GM23338 (cell line): ENCODE data around the gene RFX3. TPM values are rescaled to one million over a fixed set of nuclear protein-coding genes. Genes with fewer than 3 reads are reported as not detected.

Experiments
- ATAC-seq: fragments of 200-7000 bp; cut with Tn5 transposase; 3 replicates; pipeline ENCODE4 v1.9.1; 2020
- DNase-seq: peaks from one replicate; pipeline ENCODE4 v3.0.0-alpha.2; 2015; ENCODE audit warnings: low spot score
- H2AFZ ChIP-seq: fragments of 200-600 bp; sonication (generic); 2 replicates; pipeline ENCODE4 v1.8.0; 2016; ENCODE audit warnings: antibody characterized with exemption, mild to moderate bottlenecking, moderate library complexity
- H3F3A ChIP-seq: fragments of 200-600 bp; sonication (generic); replicated peaks from 2 replicates; pipeline ENCODE4 v1.8.0; 2017; ENCODE audit warnings: antibody characterized with exemption, mixed run types, low read depth
- H3K27ac ChIP-seq: fragments of 200-600 bp; sonication (generic); 2 replicates; pipeline ENCODE4 v1.6.1; 2016; ENCODE audit warnings: low read depth
- H3K27me3 ChIP-seq: fragments of 200-600 bp; sonication (generic); 2 replicates; pipeline ENCODE4 v1.8.0; 2016; ENCODE audit warnings: mild to moderate bottlenecking, mixed run types, moderate library complexity; ENCODE audit not compliant: insufficient read depth
- H3K36me3 ChIP-seq: fragments of 200-600 bp; sonication (generic); 2 replicates; pipeline ENCODE4 v1.8.0; 2016; ENCODE audit warnings: mild to moderate bottlenecking; ENCODE audit not compliant: insufficient read depth
- H3K4me1 ChIP-seq: fragments of 200-600 bp; sonication (generic); 2 replicates; pipeline ENCODE4 v1.8.0; 2016; ENCODE audit warnings: mild to moderate bottlenecking, moderate library complexity; ENCODE audit not compliant: insufficient read depth
- H3K4me2 ChIP-seq: fragments of 200-600 bp; sonication (generic); 2 replicates; pipeline ENCODE4 v1.7.1; 2017; ENCODE audit warnings: mixed run types
- H3K4me3 ChIP-seq: fragments of 200-600 bp; sonication (generic); 2 replicates; pipeline ENCODE4 v1.6.1; 2016; ENCODE audit warnings: mixed run types
- H3K79me2 ChIP-seq: fragments of 200-600 bp; sonication (generic); replicated peaks from 2 replicates; pipeline ENCODE4 v1.8.0; 2017; ENCODE audit warnings: mild to moderate bottlenecking; ENCODE audit not compliant: insufficient read depth
- H3K9me2 ChIP-seq: fragments of 200-600 bp; sonication (generic); 2 replicates; pipeline ENCODE4 v1.8.0; 2017; ENCODE audit not compliant: insufficient read depth
- H4K20me1 ChIP-seq: fragments of 200-600 bp; sonication (generic); replicated peaks from 2 replicates; pipeline ENCODE4 v1.8.0; 2017; ENCODE audit warnings: mild to moderate bottlenecking; ENCODE audit not compliant: insufficient read depth
- H3K27ac Mint-ChIP-seq: 2 replicates; pipeline ENCODE4 v1.8.0; 2020; ENCODE audit warnings: inconsistent platforms, mild to moderate bottlenecking, moderate library complexity, mixed read lengths
- H3K27me3 Mint-ChIP-seq: 3 replicates; pipeline ENCODE4 v1.8.0; 2022; ENCODE audit warnings: low read depth, mild to moderate bottlenecking, moderate library complexity, mixed read lengths, inconsistent platforms; ENCODE audit not compliant: insufficient read depth, poor library complexity
- H3K36me3 Mint-ChIP-seq: 3 replicates; pipeline ENCODE4 v1.8.0; 2021; ENCODE audit warnings: low read depth, mild to moderate bottlenecking, inconsistent platforms, moderate library complexity, mixed read lengths
- H3K4me1 Mint-ChIP-seq: 3 replicates; pipeline ENCODE4 v1.8.0; 2020; ENCODE audit warnings: mild to moderate bottlenecking, inconsistent platforms, mixed read lengths
- H3K4me3 Mint-ChIP-seq: 3 replicates; pipeline ENCODE4 v1.8.0; 2021; ENCODE audit warnings: moderate library complexity, mild to moderate bottlenecking, inconsistent platforms, mixed read lengths
- H3K9me3 Mint-ChIP-seq: 3 replicates; pipeline ENCODE4 v1.8.0; 2020; ENCODE audit warnings: moderate library complexity, mild to moderate bottlenecking, inconsistent platforms, mixed read lengths
- CREB1 ChIP-seq: fragments of 250-450 bp; sonication (Bioruptor Pico); IDR thresholded peaks from 2 replicates; pipeline ENCODE4 v1.5.0; 2020; ENCODE audit warnings: low read depth, mild to moderate bottlenecking, moderate library complexity
- CTCF ChIP-seq, 2 experiments: fragments of 200-600 bp in 1 of 2; sonication (generic) in 1 of 2; conservative IDR thresholded peaks; 2 replicates each; pipeline versions ENCODE4 v1.5.1 to v1.6.1; 2016 to 2017; ENCODE audit warnings: antibody characterized with exemption in 2 of 2, low read depth in 2 of 2, mild to moderate bottlenecking in 2 of 2, moderate library complexity in 1 of 2
- ETS1 ChIP-seq: IDR thresholded peaks from 2 replicates; pipeline ENCODE4 v1.6.1; 2016; ENCODE audit warnings: antibody characterized with exemption
- EZH2 ChIP-seq: fragments of 200-600 bp; sonication (generic); IDR thresholded peaks from one replicate; pipeline ENCODE4 v1.8.0; 2017; ENCODE audit warnings: antibody characterized with exemption, mild to moderate bottlenecking, low read depth; ENCODE audit not compliant: unreplicated experiment
- EZH2phosphoT487 ChIP-seq: fragments of 200-600 bp; sonication (generic); IDR thresholded peaks from one replicate; pipeline ENCODE4 v1.8.1; 2018; ENCODE audit warnings: antibody characterized with exemption; ENCODE audit not compliant: unreplicated experiment
- JUNB ChIP-seq: IDR thresholded peaks from one replicate; pipeline ENCODE4 v1.6.1; 2016; ENCODE audit warnings: antibody characterized with exemption; ENCODE audit not compliant: unreplicated experiment
- NANOG ChIP-seq: IDR thresholded peaks from 2 replicates; pipeline ENCODE4 v1.6.1; 2016; ENCODE audit warnings: antibody characterized with exemption, borderline replicate concordance
- POLR2AphosphoS5 ChIP-seq: IDR thresholded peaks from 2 replicates; pipeline ENCODE4 v1.6.1; 2016; ENCODE audit warnings: antibody characterized with exemption, low read depth
- REST ChIP-seq: IDR thresholded peaks from one replicate; pipeline ENCODE4 v1.6.1; 2018; ENCODE audit warnings: antibody characterized with exemption; ENCODE audit not compliant: unreplicated experiment
- STAT1 ChIP-seq: IDR thresholded peaks from one replicate; pipeline ENCODE4 v1.6.1; 2016; ENCODE audit warnings: antibody characterized with exemption; ENCODE audit not compliant: unreplicated experiment
- ZNF114 ChIP-seq: fragments of 250-450 bp; sonication (Bioruptor Pico); IDR thresholded peaks from 2 replicates; pipeline ENCODE4 v1.5.0; 2020; ENCODE audit warnings: mild to moderate bottlenecking, moderate library complexity
- ZNF331 ChIP-seq: fragments of 250-450 bp; sonication (Bioruptor Pico); IDR thresholded peaks from 2 replicates; pipeline ENCODE4 v1.5.0; 2020; ENCODE audit warnings: low read depth, mild to moderate bottlenecking, moderate library complexity
- ZNF462 ChIP-seq: fragments of 250-450 bp; sonication (Bioruptor Pico); IDR thresholded peaks from 2 replicates; pipeline ENCODE4 v1.5.0; 2020; ENCODE audit warnings: mild to moderate bottlenecking, moderate library complexity
- polyA plus RNA-seq: library from polyadenylated mRNA; unstranded; fragments of >200 nt; fragmentation: Nextera tagmentation; extraction: Ambion mirVana; gene quantifications from 2 replicates; pipeline ENCODE4 v1.2.1, GENCODE V29; 2016
- total RNA-seq: library from RNA; depleted of rRNA; stranded (reverse); fragments of >200 nt; shearing (Covaris generic); gene quantifications from 2 replicates; pipeline ENCODE4 v1.2.3, GENCODE V29; 2014

The RFX3 gene
- total and polyA plus RNA-seq, 2 experiments from 2014 or later: 9.8 to 22.1 TPM

- no peaks in the 10 kb centered on the region for H3F3A ChIP-seq
- H3K4me1 ChIP-seq: peaks cover 28% of the 10 kb centered on the region
- DNase-seq: peak; percentile 37
- H3K9me2 ChIP-seq: no peaks in the 10 kb centered on the region
- Mint-ChIP-seq H3K4me3 (no peak overlapping the region), H3K27me3 (no peaks in the 10 kb centered on the region), H3K36me3 (no peaks in the 10 kb centered on the region), H3K4me1 (peaks cover 28% of the 10 kb centered on the region), H3K27ac (peak overlapping the region; percentile 82; the same call in 1 of the 2 replicates), H3K9me3 (no peaks in the 10 kb centered on the region)
- peak overlapping the region; percentile 24 for H3K27ac ChIP-seq
- H3K79me2 ChIP-seq: no peaks in the 10 kb centered on the region
- no peaks in the 10 kb centered on the region for H3K27me3 ChIP-seq
- H3K4me3 ChIP-seq: 0 out of 2 replicates have a peak overlapping the region, but pooled peaks have one; percentile 12
- no peaks in the 10 kb centered on the region for H3K36me3 ChIP-seq
- peak overlapping the region; percentile 50 for H3K4me2 ChIP-seq
- H2AFZ ChIP-seq: no peak overlapping the region
- ATAC-seq: peak; percentile 63
- no peaks in the 10 kb centered on the region for H4K20me1 ChIP-seq
- TF ChIP-seq POLR2AphosphoS5: no peak
- TF ChIP-seq ZNF114 (CRISPR knock-in tag): no peak
- no peak for TF ChIP-seq EZH2phosphoT487
- TF ChIP-seq CTCF (conservative IDR thresholded peaks at IDR 0.05; ENCODE audit: low read depth in 2 of 2): no peak
- TF ChIP-seq ZNF462 (CRISPR knock-in tag): no peak
- TF ChIP-seq JUNB: no peak
- no peak for TF ChIP-seq EZH2
- no peak for TF ChIP-seq NANOG
- no peak for TF ChIP-seq REST
- TF ChIP-seq STAT1: no peak
- no peak for TF ChIP-seq ETS1
- no peak for TF ChIP-seq ZNF331 (CRISPR knock-in tag)
- TF ChIP-seq CREB1: no peak
These were observed 47.2 kb downstream of the RFX3 start for GRCh38 chr9:3478549-3478953.
